ENCODE measurements around the gene FOXP1. TPM values are rescaled to one million over a fixed set of nuclear protein-coding genes. Genes with fewer than 3 reads are reported as not detected.
"Not testable (repeated sequence)": the region's sequence is repeated elsewhere in the genome, so short reads cannot be mapped to it uniquely, and the experiment has no call there.

FOXP1 gene
- total RNA-seq, 1 experiment from 2014 or later = 6.5 TPM

DNA sequence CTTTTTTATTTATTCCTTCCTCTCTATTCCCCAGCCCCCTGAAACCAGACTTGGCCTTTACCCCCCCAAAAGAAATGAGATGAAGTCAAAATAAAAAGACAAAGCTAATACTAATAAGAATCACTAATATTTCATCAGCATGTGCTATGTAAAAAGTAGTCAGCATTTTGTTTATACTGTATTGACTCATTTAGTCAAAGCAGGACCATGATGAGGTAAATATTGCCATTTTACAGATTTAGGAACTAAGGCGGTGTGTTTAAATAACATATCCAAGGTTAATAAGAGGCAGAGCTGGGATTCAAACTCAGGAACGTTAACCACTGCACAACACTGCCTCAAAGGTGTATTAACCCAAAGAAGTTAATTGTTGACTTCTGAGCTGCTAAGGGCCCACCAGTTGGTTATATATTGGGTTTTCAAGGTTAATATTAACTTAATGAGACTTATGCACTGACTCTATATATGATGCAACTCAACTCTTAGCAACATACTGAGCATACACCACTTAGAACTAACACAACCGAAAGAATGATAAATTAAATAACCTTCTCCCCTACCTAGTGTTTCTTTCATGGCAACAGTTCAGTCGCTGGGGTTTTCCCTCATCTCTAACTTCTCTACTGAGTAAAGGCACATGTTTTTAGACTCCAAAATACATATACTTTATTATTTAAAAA is 34.7 kb downstream of the FOXP1 start:
- in situ Hi-C loops (cut with HindIII; ENCODE audit: low pct_unique_long_range_greater_than_20kb, low sequenced_read_pairs) = no loop called here
- DNase-seq (ENCODE audit: low read depth, low spot score) = no peak

DNA sequence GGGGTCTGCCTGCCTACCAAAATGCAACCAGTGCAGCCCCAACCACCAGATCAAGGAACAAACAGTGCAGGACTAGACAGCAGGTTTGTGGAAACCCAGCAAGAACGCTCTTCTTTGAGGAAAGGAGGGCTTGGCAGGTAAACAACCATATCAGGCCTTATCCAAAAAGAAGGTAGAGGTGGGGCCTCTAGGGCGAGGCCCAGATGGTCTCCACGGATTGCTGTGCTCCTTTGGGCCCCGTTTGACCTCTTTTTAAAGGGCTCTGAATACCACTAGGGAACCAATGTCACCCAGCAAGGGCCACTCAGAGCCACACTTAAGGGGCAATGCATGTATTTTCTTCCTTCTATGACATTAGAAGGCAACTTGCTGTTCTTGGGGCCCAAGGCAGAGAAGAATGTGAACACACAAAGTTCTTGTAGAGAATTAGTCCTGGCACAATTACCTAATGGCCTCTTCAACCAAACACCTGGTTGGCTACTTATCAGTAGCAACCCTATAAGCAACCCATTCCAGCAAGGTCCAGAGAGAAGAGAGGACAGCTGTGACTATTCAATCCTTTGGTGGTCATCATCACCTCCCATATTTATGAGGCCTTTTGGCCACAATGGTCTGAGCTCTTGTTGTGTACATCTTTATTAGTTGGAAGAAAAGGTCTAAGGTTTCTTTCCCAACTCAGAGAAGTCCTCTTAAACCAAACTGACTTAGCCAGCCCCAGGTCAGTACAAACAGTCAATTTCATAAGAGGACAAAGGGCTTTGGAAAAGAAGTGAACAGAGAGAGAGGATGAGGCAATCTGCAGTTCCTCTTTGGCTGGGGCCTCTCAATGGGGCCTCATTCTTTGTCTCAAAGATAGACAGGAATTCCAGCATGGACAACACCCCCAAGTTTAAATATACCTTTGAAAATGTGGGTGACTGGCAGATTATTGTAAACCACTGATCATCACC is 36.0 kb downstream of the FOXP1 start:
- in situ Hi-C loops (cut with HindIII; ENCODE audit: low pct_unique_long_range_greater_than_20kb, low sequenced_read_pairs) = no loop called here
- DNase-seq (ENCODE audit: low read depth, low spot score) = no peak

DNA sequence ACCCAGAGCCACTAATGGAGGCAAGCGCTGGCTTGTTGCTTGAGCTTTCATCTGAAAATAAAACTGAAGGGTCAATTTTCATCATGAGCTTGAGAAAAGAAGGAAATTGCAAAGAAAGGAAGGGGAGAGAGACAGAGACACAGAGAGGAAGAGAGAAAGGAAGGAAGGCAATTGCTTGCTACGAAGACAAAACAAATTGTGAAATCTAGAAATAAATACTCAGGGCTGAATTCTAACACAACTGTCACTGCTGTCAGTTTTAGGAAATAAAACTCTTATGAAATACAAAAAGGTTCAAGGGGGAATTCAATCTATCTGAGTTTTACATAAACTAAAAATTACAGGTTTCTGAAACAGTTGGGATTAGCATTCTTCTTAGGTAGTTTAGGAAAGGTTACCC is 36.7 kb downstream of the FOXP1 start:
- in situ Hi-C loops (cut with HindIII; ENCODE audit: low pct_unique_long_range_greater_than_20kb, low sequenced_read_pairs) = no loop called here
- no peak for DNase-seq (ENCODE audit: low read depth, low spot score)

DNA sequence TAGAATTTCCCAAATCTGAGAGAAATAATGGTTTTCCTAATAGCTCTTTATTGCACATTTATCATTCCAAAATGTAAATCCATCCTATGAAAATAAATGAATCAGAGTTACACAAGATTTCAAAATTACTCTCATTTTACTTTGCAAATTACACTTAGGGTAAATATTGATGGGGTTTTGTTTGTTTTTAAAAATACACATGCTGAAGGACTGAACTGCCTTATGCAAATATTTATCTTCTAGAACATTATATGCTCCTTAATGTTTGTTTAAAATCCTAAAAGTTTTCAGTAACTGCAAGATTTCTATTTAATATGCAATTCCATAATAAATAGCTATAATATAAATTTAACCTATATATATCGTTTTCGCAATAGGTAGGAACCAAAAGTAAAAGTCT is 38.2 kb downstream of the FOXP1 start:
- in situ Hi-C loops (cut with HindIII; ENCODE audit: low pct_unique_long_range_greater_than_20kb, low sequenced_read_pairs) = no loop called here
- DNase-seq (ENCODE audit: low read depth, low spot score) = no peak

DNA sequence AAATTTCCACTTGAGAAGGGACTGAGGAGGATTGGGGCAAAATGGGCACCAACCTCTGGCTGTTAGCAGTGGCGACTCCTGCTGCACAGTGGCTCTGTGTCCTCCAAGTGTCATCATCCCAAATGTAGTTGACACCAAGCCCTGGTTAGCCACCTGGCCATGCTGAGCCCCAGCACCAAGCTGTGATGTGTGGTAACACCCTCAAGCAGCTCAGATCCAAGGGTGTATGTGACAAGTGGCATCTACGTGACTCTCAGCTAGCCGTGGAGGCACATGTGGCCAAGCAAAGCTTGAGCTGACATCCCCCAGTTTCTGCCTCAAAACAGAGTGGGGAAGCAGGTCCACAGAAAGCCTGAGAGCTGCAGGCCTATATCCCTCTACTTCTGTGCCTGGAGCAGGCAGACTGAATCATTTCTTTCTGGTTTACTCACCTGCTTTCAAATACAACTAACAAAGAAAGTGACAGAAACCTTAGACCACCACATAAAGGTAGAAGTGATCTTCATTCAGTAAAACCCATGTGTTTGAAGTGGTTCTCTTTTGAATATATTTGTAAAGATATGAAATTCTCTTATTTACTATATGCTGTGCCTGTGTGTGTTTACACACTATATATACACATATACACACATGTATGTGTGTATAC is 40.0 kb downstream of the FOXP1 start:
- DNase-seq (ENCODE audit: low read depth, low spot score) = no peak
- in situ Hi-C loops (cut with HindIII; ENCODE audit: low pct_unique_long_range_greater_than_20kb, low sequenced_read_pairs) = no loop called here

DNA sequence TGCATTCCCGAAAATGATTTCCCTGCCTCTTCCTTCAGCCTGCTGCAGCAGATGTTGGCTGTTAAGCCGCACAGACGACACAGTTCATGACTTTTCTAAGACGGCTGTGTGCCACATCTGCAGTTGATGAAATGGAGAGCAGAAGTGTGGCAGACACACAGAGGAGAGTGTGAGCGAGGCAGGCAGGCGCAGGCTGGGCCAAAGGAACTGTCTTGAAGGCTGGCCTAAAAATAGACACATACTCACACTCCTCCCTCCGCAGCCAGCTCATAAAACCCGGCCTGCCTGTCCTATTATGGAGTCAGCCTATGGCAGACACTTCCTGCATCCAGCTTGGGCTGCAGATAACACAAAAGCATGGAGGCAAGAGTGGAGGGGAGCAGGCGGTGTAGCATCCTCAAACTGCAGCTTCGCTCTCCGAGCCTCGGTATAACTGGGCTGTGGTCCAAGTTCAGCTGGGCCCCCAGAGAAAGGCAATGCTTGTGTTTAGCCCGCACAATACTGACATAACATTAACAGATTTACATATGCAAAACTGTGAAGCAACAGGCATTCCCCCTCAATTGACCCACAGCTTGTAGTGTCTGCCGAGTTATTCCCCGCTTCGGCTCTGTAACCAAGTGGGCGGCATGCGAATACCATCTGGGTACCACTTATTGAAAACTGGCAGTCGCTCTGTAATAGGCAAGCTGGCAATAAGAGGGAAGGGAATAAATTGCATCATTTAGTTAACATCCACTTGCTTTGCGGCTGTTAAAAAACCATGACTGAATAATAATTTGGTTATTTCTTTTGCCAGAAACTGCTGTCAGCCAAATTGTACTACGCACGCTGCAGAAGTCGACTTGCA is 40.8 kb downstream of the FOXP1 start:
- in situ Hi-C loops (cut with HindIII; ENCODE audit: low pct_unique_long_range_greater_than_20kb, low sequenced_read_pairs) = no loop called here
- no peak for DNase-seq (ENCODE audit: low read depth, low spot score)

DNA sequence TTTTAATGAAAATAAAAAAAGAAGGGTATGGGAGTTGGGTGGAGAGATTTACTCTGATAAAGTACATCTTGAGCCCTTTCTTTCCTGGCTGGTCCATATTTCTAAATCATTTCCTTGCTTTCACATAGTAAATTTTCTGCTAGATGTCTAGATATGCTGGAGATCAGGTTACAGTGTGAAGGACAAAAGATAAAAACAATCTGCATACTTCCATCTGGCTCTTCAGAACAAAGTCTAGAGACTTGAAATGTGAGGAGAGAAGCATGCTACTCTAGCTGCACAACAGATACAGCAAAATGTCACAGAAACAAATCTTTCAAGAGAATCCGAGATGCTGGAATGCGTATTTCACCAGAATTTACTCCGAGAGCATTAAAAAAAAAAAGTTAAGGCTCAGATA is 42.2 kb downstream of the FOXP1 start:
- no peak for DNase-seq (ENCODE audit: low read depth, low spot score)
- in situ Hi-C loops (cut with HindIII; ENCODE audit: low pct_unique_long_range_greater_than_20kb, low sequenced_read_pairs) = no loop called here

DNA sequence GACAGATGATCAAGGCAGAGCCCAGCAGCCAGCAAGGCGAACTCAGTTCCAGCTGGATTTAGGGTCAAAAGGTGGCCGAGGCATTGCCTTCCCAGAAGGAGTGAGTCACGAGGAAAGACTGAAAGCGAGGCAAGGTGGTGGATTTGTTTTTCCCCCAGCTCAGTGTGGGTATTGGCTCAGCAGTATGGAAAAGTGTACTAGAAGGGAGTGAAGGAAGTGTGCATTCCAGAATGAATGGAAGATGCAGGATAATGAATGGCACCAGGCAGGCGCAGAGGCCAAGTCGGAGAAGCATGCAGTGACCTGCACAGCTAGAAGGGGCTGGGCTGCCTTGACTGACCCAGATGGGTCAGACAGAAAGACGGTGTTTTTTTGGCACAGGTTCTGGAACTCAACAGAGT is 46.3 kb downstream of the FOXP1 start:
- in situ Hi-C loops (cut with HindIII; ENCODE audit: low pct_unique_long_range_greater_than_20kb, low sequenced_read_pairs) = no loop called here
- DNase-seq (ENCODE audit: low read depth, low spot score) = no peak

DNA sequence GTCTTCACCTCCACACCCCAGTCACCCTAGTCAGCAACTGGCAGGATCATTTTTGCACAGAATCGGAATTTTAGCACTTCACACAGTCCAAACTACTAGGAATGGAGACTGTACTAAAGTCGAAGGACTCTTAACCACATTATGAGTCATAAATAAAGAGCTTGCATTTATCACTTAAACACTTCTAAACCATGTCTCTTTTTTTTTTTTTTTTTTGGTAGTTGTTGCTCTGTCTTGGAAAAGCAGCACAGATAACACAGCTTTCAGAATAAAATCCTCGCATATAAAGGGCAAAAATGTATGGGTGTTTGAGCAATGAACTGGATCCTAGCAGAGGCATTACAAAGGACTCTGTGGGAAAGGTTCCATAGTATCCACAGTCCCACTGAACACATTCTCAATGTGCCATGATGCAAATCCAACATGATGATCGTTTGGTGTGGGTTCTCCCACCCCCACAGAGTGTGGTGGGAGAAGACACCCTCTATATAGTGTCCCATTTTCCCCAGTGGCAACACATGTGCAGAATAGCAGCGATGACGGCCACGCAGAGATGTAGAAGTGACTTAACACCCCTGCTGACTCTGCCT is 47.1 kb downstream of the FOXP1 start:
- no peak for DNase-seq (ENCODE audit: low read depth, low spot score)
- in situ Hi-C loops (cut with HindIII; ENCODE audit: low pct_unique_long_range_greater_than_20kb, low sequenced_read_pairs) = no loop called here

DNA sequence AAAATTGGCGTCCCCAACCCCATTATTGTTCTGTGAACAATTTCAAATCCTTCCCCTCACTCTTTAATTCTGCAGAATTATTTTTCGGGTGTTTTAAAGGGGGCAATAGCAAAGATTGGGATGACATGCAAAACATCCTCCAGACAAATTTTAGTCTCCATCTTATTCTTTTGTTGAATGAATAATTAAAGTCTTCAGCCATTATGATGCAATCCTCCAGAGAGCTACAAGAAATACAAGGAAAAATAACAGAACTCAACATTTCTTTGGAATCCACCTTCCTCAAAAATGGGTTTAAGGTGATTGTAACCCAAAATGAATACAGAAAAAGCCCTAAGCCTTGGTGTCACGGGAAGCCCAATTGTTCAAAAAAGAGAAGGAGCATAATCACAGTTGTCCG is 49.9 kb downstream of the FOXP1 start:
- DNase-seq (ENCODE audit: low read depth, low spot score) = no peak
- in situ Hi-C loops (cut with HindIII; ENCODE audit: low pct_unique_long_range_greater_than_20kb, low sequenced_read_pairs) = no loop called here

DNA sequence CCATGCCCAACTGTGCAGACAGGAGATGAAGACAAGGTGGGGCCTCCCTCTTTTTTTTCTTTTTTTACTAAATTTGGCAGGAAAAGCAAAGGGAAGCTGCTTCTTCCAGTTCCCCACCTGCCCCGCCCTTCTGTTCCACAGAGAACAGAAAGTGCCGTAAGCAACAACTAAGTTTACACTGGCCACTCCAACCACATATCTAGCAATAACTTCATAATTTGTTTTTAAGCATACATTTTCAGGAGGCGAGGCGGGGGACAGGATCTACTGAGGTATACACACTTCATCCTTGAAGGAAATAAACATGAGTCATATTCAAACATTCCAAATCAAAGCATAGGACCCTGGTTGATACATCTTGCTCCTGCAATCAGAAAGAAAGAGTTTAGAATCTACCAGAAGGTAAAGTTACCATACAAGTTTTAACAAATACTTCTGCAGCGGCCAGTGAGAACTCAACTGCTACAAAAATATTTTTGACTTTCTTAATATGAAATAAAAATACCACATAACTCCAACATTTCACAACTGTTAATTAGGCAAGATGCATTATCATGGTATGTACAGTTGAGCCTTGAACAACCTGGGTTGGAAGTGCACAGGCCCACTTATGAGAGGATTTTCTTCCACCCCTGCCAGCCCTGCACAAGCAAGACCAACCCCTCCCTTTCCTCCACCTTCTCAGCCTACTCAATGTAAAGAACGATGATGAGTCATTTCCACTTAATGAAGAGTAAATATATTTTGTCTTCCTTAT is 50.7 kb downstream of the FOXP1 start:
- in situ Hi-C loops (cut with HindIII; ENCODE audit: low pct_unique_long_range_greater_than_20kb, low sequenced_read_pairs) = no loop called here
- no peak for DNase-seq (ENCODE audit: low read depth, low spot score)

DNA sequence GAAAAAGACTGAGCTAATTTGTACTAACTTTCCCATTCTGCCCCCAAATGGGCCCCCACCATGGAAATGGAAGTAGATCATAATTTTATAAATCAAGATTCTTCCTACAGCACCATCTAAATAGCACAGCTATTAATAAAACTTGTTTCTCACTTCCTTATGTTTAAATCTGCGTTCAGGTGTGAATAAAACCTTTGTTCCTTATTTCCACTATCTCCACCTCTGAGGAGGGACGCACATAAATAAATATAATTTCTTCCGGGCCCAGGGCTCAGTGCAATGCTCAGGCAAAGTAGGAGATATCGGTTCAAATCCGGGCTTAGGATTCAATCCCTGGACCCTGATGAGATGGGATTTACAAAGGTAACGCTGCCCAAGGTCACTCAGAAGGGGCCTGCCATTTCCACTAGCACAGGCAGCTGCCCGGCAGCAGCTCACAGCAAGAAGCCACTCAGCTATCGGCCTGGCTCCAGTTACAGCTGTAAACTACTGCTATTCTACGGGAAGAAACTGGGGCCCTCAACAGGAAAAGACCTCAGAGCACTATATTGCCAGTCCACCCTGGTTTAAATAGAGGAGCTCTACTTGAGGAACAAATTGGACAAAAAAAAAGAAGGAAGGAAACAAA is 52.5 kb downstream of the FOXP1 start:
- DNase-seq (ENCODE audit: low read depth, low spot score) = no peak
- in situ Hi-C loops (cut with HindIII; ENCODE audit: low pct_unique_long_range_greater_than_20kb, low sequenced_read_pairs) = no loop called here

DNA sequence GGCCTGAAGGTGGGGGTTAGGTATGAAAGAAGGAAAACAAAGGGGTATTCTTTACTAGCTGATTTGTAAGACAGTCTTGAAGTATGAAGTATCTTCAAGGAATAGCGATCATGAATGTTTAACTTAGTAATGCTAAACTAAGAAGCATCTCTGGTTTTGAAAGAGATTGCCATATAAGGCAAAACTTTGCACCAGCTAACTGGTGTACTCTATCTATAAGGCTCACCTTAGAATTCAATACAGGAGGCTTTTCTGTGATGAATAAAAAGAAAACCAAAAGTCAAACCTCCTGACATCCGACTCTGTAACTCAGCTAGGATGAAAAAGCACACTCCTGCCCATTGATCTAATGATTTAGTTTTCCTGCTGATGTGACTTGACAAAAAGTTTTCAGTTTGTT is 54.7 kb downstream of the FOXP1 start:
- no peak for DNase-seq (ENCODE audit: low read depth, low spot score)
- in situ Hi-C loops (cut with HindIII; ENCODE audit: low pct_unique_long_range_greater_than_20kb, low sequenced_read_pairs) = no loop called here

DNA sequence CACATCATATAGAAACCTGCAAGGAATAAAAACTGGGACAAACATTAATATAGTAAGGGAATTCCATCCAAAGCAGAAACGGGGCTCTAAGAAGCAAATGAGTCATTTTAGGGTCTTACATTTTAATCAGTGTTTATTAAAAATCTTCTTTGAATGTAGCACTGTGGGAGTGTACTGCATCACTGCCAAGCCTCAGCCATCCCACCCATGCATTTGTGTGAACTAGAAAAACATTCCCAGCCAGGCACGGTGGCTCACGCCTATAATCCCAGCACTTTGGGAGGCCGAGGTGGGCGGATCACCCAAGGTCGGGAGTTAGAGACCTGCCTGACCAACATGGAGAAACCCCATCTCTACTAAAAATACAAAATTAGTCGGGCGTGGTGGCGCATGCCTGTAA is 57.1 kb downstream of the FOXP1 start:
- in situ Hi-C loops (cut with HindIII; ENCODE audit: low pct_unique_long_range_greater_than_20kb, low sequenced_read_pairs); DNase-seq (ENCODE audit: low read depth, low spot score): not testable (repeated sequence)

DNA sequence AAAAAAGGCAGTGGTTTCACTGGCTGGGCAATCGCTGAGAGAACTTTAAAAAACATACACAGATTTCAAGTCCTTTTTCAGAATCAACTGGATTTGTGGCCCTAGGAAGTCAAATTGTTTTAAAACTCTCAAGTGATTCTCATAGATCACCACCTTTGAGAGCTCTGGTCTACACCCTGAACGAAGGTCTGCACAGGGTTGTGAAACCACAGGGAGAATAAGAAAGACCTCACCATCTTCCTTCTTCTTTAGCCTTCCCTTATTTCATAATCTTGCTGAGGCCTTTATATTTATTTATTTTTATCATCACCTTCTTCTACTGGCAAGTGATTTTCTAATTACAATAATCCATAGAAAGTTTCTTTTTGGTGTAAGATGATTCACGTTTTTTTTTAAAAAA is 58.1 kb downstream of the FOXP1 start:
- in situ Hi-C loops (cut with HindIII; ENCODE audit: low pct_unique_long_range_greater_than_20kb, low sequenced_read_pairs) = no loop called here
- no peak for DNase-seq (ENCODE audit: low read depth, low spot score)

DNA sequence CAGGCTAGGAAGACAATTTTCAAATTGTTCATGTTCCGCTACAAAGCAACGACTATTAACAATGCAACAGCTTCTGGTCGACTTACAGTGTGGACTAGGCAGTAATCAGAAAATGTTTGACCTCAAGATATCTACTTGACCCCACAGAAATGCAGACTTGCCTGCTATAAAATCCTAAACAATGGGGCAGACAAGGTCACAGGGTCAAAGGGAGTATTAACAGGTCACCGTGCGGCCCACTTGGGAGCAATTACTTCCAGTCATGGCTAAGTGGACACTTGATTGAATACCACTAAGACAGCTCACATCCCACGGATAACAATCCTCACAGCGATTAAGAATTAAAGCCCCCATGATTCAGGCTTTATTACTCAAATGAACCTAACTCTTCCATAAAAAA is 58.9 kb downstream of the FOXP1 start:
- DNase-seq (ENCODE audit: low read depth, low spot score) = no peak
- in situ Hi-C loops (cut with HindIII; ENCODE audit: low pct_unique_long_range_greater_than_20kb, low sequenced_read_pairs) = no loop called here

Measured in SK-MEL-5 (cell line).